Right atrium auricular region (tissue), 2 donors: ENCODE results near the gene ARSB. TPM values are rescaled to one million over a fixed set of nuclear protein-coding genes. Genes with fewer than 3 reads are reported as not detected.

Source experiments
- DNase-seq: peaks from one replicate; pipeline ENCODE4 v3.0.0-alpha.2; 2019; ENCODE audit warnings: low spot score
- H3K27ac ChIP-seq, 2 donors: fragments of 200-600 bp; sonication (generic); 1 replicate in 1 of 2; 2 replicates in 1 of 2; pipeline ENCODE4 v1.5.1; 2016 to 2019
- H3K27me3 ChIP-seq, 2 donors: fragments of 200-600 bp; sonication (generic); one replicate each; pipeline versions ENCODE4 v1.5.1 to v1.6.0; 2017 to 2019
- H3K36me3 ChIP-seq: fragments of 200-600 bp; sonication (generic); one replicate; pipeline ENCODE4 v1.5.1; 2016
- H3K4me1 ChIP-seq, 2 donors: fragments of 200-600 bp; sonication (generic); one replicate each; pipeline versions ENCODE4 v1.5.1 to v1.6.0; 2017 to 2019
- H3K4me3 ChIP-seq, 2 donors: fragments of 200-600 bp; sonication (generic); 1 replicate in 1 of 2; 2 replicates in 1 of 2; pipeline ENCODE4 v1.5.1; 2017 to 2019; ENCODE audit warnings: mild to moderate bottlenecking in 1 of 2, moderate library complexity in 1 of 2
- H3K9me3 ChIP-seq, 2 donors: fragments of 200-600 bp; sonication (generic); one replicate each; pipeline ENCODE4 v1.5.1; 2019
- CTCF ChIP-seq, 2 donors: fragments of 200-600 bp; sonication (generic); IDR thresholded peaks; one replicate each; pipeline ENCODE4 v1.5.1; 2019; ENCODE audit warnings: antibody characterized with exemption in 2 of 2
- total RNA-seq, 2 donors: library from RNA; depleted of rRNA; stranded (reverse); fragments of >200 nt; gene quantifications; one replicate each; pipeline ENCODE4 v1.1.0, GENCODE V29; 2016

Gene ARSB
- total RNA-seq, 2 donors from 2014 or later: 11.5 to 16.4 TPM

- H3K4me1 ChIP-seq: no peaks in the 10 kb centered on the region
- no peak for DNase-seq
- no peak overlapping the region for H3K4me3 ChIP-seq
- no peaks in the 10 kb centered on the region for H3K36me3 ChIP-seq
- no peaks in the 10 kb centered on the region for H3K9me3 ChIP-seq
- TF ChIP-seq CTCF (IDR thresholded peaks at IDR 0.05): no peak
- H3K27me3 ChIP-seq: no peaks in the 10 kb centered on the region
- no peak overlapping the region for H3K27ac ChIP-seq
Observed at GRCh38 chr5:78754655-78755054, 230.5 kb downstream of the ARSB start.

GRCh38 chr5:78753093-78753531 lies 232.0 kb downstream of the ARSB start:
- DNase-seq: no peak
- Histone ChIP-seq H3K4me3 (no peak overlapping the region), H3K27me3 (no peaks in the 10 kb centered on the region), H3K9me3 (no peaks in the 10 kb centered on the region), H3K36me3 (no peaks in the 10 kb centered on the region), H3K27ac (no peak overlapping the region), H3K4me1 (peaks cover 0 to under 1% of the 10 kb centered on the region in 2 donors)
- no peak for TF ChIP-seq CTCF (IDR thresholded peaks at IDR 0.05)

GRCh38 chr5:78751872-78752271 lies 233.2 kb downstream of the ARSB start:
- no peak for DNase-seq
- TF ChIP-seq CTCF (IDR thresholded peaks at IDR 0.05): no peak
- H3K36me3 ChIP-seq: no peaks in the 10 kb centered on the region
- peaks cover 0 to 3% of the 10 kb centered on the region in 2 donors for H3K4me1 ChIP-seq
- no peaks in the 10 kb centered on the region for H3K9me3 ChIP-seq
- no peaks in the 10 kb centered on the region for H3K27me3 ChIP-seq
- no peak overlapping the region for H3K27ac ChIP-seq
- no peak overlapping the region for H3K4me3 ChIP-seq

- H3K4me3 ChIP-seq: no peak overlapping the region
- no peak overlapping the region for H3K27ac ChIP-seq
- no peaks in the 10 kb centered on the region for H3K9me3 ChIP-seq
- H3K4me1 ChIP-seq: peaks cover 0 to 3% of the 10 kb centered on the region in 2 donors
- no peak for TF ChIP-seq CTCF (IDR thresholded peaks at IDR 0.05)
- no peak for DNase-seq
- no peaks in the 10 kb centered on the region for H3K36me3 ChIP-seq
- no peaks in the 10 kb centered on the region for H3K27me3 ChIP-seq
Observed at GRCh38 chr5:78750281-78750680, 234.8 kb downstream of the ARSB start.

- Histone ChIP-seq H3K36me3 (no peaks in the 10 kb centered on the region), H3K4me1 (peaks cover 0 to 3% of the 10 kb centered on the region in 2 donors), H3K9me3 (no peaks in the 10 kb centered on the region), H3K4me3 (no peak overlapping the region), H3K27me3 (no peaks in the 10 kb centered on the region), H3K27ac (peak overlapping the region; percentile 46 to 50)
- TF ChIP-seq CTCF (IDR thresholded peaks at IDR 0.05): no peak
- no peak for DNase-seq
Observed at GRCh38 chr5:78747705-78748359, 237.3 kb downstream of the ARSB start.

- no peaks in the 10 kb centered on the region for H3K9me3 ChIP-seq
- no peaks in the 10 kb centered on the region for H3K36me3 ChIP-seq
- H3K27ac ChIP-seq: peak overlapping the region; percentile 26 to 50
- TF ChIP-seq CTCF (IDR thresholded peaks at IDR 0.05): no peak
- peaks cover 0 to 3% of the 10 kb centered on the region in 2 donors for H3K4me1 ChIP-seq
- no peak for DNase-seq
- H3K4me3 ChIP-seq: no peak overlapping the region
- H3K27me3 ChIP-seq: no peaks in the 10 kb centered on the region
Observed at GRCh38 chr5:78747055-78747454, 238.1 kb downstream of the ARSB start.
